Measurements from ENCODE around the gene KCNAB1. TPM values are rescaled to one million over a fixed set of nuclear protein-coding genes. Genes with fewer than 3 reads are reported as not detected.
A peak's percentile ranks its signal among the peaks of the same experiment; 100 is the strongest.

KCNAB1 gene
- total and polyA plus RNA-seq, 10 of the 15 experiments (the other 5 are each of a cell fraction or from before 2014, with no cell fraction given): 0.11 to 0.69 (median 0.43) TPM; not detected in 6

GRCh38 chr3:156174229-156174847, 54.0 kb downstream of the KCNAB1 start:
- RAD21 ChIA-PET (ENCODE audit: unreplicated experiment): interaction anchor here (0.9 to 1.5 kb wide), 2 partner anchors 207 to 209 kb away, joined by 3 to 5 read pairs; no protein-coding TSS in a partner anchor
- no peak overlapping the region for H3K9ac ChIP-seq (ENCODE audit: control insufficient read depth, insufficient read depth, low read length)
- H3K4me2 ChIP-seq (ENCODE audit: control insufficient read depth, insufficient read depth): no peak overlapping the region
- in situ Hi-C loops (cut with MboI) (loop anchor here (25.0 kb wide), 1 partner anchor 963 kb away; no protein-coding TSS in a partner anchor), intact Hi-C loops (cut with micrococcal nuclease; ENCODE audit: unreplicated experiment) (loop anchor here (10.0 kb wide), 1 partner anchor 1510 kb away; no protein-coding TSS in a partner anchor)
- H3K27me3 ChIP-seq (replicated peaks in 1 of 2; ENCODE audit: control insufficient read depth in 2 of 2, insufficient read depth in 2 of 2, low read length in 1 of 2): no peaks in the 10 kb centered on the region; a peak in 1 of 4 replicates
- 38% methylated on average over 4 of the region's 4 CpGs for WGBS (ENCODE audit: insufficient coverage, insufficient replicate concordance, low lambda C conversion rate, missing lambda C conversion rate)
- H3K4me1 ChIP-seq (ENCODE audit: control insufficient read depth, insufficient read depth, low read length): no peaks in the 10 kb centered on the region
- H3K36me3 ChIP-seq (ENCODE audit: control insufficient read depth in 2 of 2, insufficient read depth in 2 of 2, low read length in 1 of 2): no peaks in the 10 kb centered on the region
- no TSS peak for BruUV-seq (replicated peaks)
- no peaks in the 10 kb centered on the region for H3K9me3 ChIP-seq (replicated peaks; ENCODE audit: control insufficient read depth, insufficient read depth, low read length)
- CTCF ChIA-PET: interaction anchor here (0.8 to 2.3 kb wide), 3 partner anchors 22 to 207 kb away, joined by 3 to 10 read pairs (median 4); no protein-coding TSS in a partner anchor
- FAIRE-seq: no peak
- ATAC-seq: no peak
- H3K27ac ChIP-seq (ENCODE audit: control insufficient read depth, insufficient read depth): no peak overlapping the region
- SMC1A ChIA-PET (ENCODE audit: uncharacterized antibody, unreplicated experiment): interaction anchor here (0.9 to 1.3 kb wide), 4 partner anchors 12 to 336 kb away, joined by 3 to 4 read pairs (median 4); no protein-coding TSS in a partner anchor
- no peak overlapping the region for H3K4me3 ChIP-seq
- H4K20me1 ChIP-seq (ENCODE audit: control insufficient read depth, insufficient read depth): no peaks in the 10 kb centered on the region
- H2AFZ ChIP-seq (ENCODE audit: control insufficient read depth, low read depth, low read length): no peak overlapping the region
- no peak for DNase-seq (ENCODE audit: low read depth, low spot score)
- TF ChIP-seq GATAD2B (conservative IDR thresholded peaks at IDR 0.05; ENCODE audit: low read depth): no peak
- TF ChIP-seq SP1 (IDR thresholded peaks at IDR 0.05; ENCODE audit: low read depth, low read length): no peak
- peak; percentile 27; the same call in 1 of the 2 replicates for TF ChIP-seq RAD21 (IDR thresholded peaks at IDR 0.05; ENCODE audit: insufficient read depth, low read depth, low read length)
- no peak for TF ChIP-seq YY1 (IDR thresholded peaks at IDR 0.05; ENCODE audit: low read depth, low read length)
- TF ChIP-seq KAT2A (conservative IDR thresholded peaks at IDR 0.05; ENCODE audit: control insufficient read depth, low read depth, low read length): no peak
- peak in 2 of 3 experiments; percentile 7 to 13; a peak in 2 of 6 replicates for TF ChIP-seq CTCF (IDR thresholded peaks at IDR 0.05 in 2 of 3, conservative IDR thresholded peaks at IDR 0.05 in 1 of 3; ENCODE audit: control insufficient read depth in 2 of 3, extremely low read depth in 1 of 3, insufficient read depth in 1 of 3, low read depth in 3 of 3, low read length in 3 of 3)
- no peak for TF ChIP-seq USF1 (IDR thresholded peaks at IDR 0.05; ENCODE audit: borderline replicate concordance, extremely low read length, insufficient read depth, low read depth, low read length)
- no peaks in the 10 kb centered on the region for H3K79me2 ChIP-seq (ENCODE audit: control insufficient read depth, insufficient read depth, low read length)
- POLR2A ChIA-PET: no interaction called here
